Panc1 (cell line): ENCODE measurements around the gene SDK2. TPM values are rescaled to one million over a fixed set of nuclear protein-coding genes. Genes with fewer than 3 reads are reported as not detected.

Experiments
- ATAC-seq: fragments of 200-7000 bp; cut with Tn5 transposase; 2 replicates; pipeline ENCODE4 v1.9.1; 2020; ENCODE audit warnings: mild to moderate bottlenecking, moderate library complexity
- BruUV-seq: library from RNA; stranded (reverse); fragments of 400-500 nt; replicated peaks from 2 replicates; lab custom pipeline; 2021; lab: Mats Ljungman, UMichigan
- CTCF ChIA-PET: fragments of 300-600 bp; sonication (Branson Sonifier 250); formaldehyde crosslinking; loops from one replicate; lab custom pipeline; 2022; ENCODE audit warnings: antibody characterized with exemption; lab: Charles Lee
- POLR2A ChIA-PET: fragments of 300-600 bp; sonication (Branson Sonifier 250); formaldehyde crosslinking; loops from one replicate; lab custom pipeline; 2022; ENCODE audit warnings: antibody characterized with exemption; lab: Charles Lee
- DNase-seq: peaks from one replicate; pipeline ENCODE4 v3.0.0-alpha.2; 2010; ENCODE audit warnings: low read depth, low spot score
- H3K27ac ChIP-seq: 2 replicates; pipeline ENCODE4 v1.5.1; 2011; ENCODE audit warnings: mild to moderate bottlenecking, low read length, inconsistent platforms
- H3K27me3 ChIP-seq: fragments of 200-500 bp; sonication (Bioruptor generic); 2 replicates; pipeline ENCODE4 v1.6.0; 2014; ENCODE audit warnings: low read length, inconsistent platforms; ENCODE audit not compliant: control insufficient read depth, insufficient read depth
- H3K36me3 ChIP-seq: fragments of 200-500 bp; sonication (Bioruptor generic); 2 replicates; pipeline ENCODE4 v1.5.1; 2014; ENCODE audit warnings: inconsistent platforms, mild to moderate bottlenecking, low read length, moderate library complexity; ENCODE audit not compliant: control insufficient read depth, insufficient read depth
- H3K4me1 ChIP-seq: 2 replicates; pipeline ENCODE4 v1.5.1; 2011; ENCODE audit warnings: inconsistent platforms, mild to moderate bottlenecking, low read length, moderate library complexity; ENCODE audit not compliant: control insufficient read depth, insufficient read depth
- H3K4me3 ChIP-seq, 2 experiments: 2 replicates each; pipeline ENCODE4 v1.5.1; 2011 to 2012; ENCODE audit warnings: low read depth in 2 of 2, low read length in 2 of 2, mild to moderate bottlenecking in 2 of 2, inconsistent platforms in 1 of 2, moderate library complexity in 1 of 2
- H3K9me3 ChIP-seq: fragments of 200-500 bp; sonication (Bioruptor generic); 2 replicates; pipeline ENCODE4 v1.5.1; 2014; ENCODE audit warnings: low read depth, mild to moderate bottlenecking, inconsistent platforms, low read length, moderate library complexity; ENCODE audit not compliant: control insufficient read depth, insufficient read depth
- CTCF ChIP-seq: fragments of 450-650 bp; IDR thresholded peaks from 2 replicates; pipeline ENCODE4 v1.5.1; 2017; ENCODE audit warnings: mild to moderate bottlenecking
- POLR2AphosphoS5 ChIP-seq: IDR thresholded peaks from 2 replicates; pipeline ENCODE4 v1.6.1; 2012; ENCODE audit warnings: mild to moderate bottlenecking, low read depth, low read length, moderate library complexity
- REST ChIP-seq, 2 experiments: IDR thresholded peaks; 2 replicates each; pipeline ENCODE4 v1.6.1; 2011 to 2012; ENCODE audit warnings: low read depth in 2 of 2, control low read depth in 1 of 2, low read length in 1 of 2, mild to moderate bottlenecking in 1 of 2, moderate library complexity in 1 of 2; ENCODE audit not compliant: insufficient read depth in 1 of 2
- in situ Hi-C: cut with HindIII; loops from 2 replicates; pipeline ENCODE4 v1.10.0; 2016; ENCODE audit warnings: low sequenced_read_pairs, low pct_unique_long_range_greater_than_20kb
- intact Hi-C: fragments of 100-400 bp; cut with micrococcal nuclease; formaldehyde crosslinking; loops from one replicate; pipeline ENCODE4 v1.10.0; 2022; ENCODE audit not compliant: unreplicated experiment
- total RNA-seq: library from RNA; stranded (reverse); gene quantifications from one replicate; pipeline ENCODE4 v1.2.1, GENCODE V29; 2021; ENCODE audit not compliant: unreplicated experiment

SDK2 gene
- total RNA-seq, 1 experiment from 2014 or later: 0.41 TPM

- no peak overlapping the region for H3K27ac ChIP-seq
- no peaks in the 10 kb centered on the region for H3K36me3 ChIP-seq
- in situ Hi-C loops (no loop called here), intact Hi-C loops (no loop called here)
- ATAC-seq: no peak
- TF ChIP-seq CTCF (no peak), POLR2AphosphoS5 (no peak), REST (IDR thresholded peaks at IDR 0.05; ENCODE audit: insufficient read depth in 1 of 2, low read depth in 2 of 2, low read length in 1 of 2) (no peak)
- BruUV-seq: no TSS peak
- no peak for DNase-seq
- H3K27me3 ChIP-seq: peaks cover 8% of the 10 kb centered on the region
- no peak overlapping the region for H3K4me3 ChIP-seq
- ChIA-PET POLR2A (no interaction called here), CTCF (no interaction called here)
- no peaks in the 10 kb centered on the region for H3K9me3 ChIP-seq
- H3K4me1 ChIP-seq: no peaks in the 10 kb centered on the region
Measured at GRCh38 chr17:73545109-73546032, 98.9 kb downstream of the SDK2 start.

GRCh38 chr17:73544333-73544732, 99.9 kb downstream of the SDK2 start:
- Histone ChIP-seq H3K27me3 (peaks cover 8% of the 10 kb centered on the region), H3K36me3 (no peaks in the 10 kb centered on the region), H3K4me1 (no peaks in the 10 kb centered on the region), H3K27ac (no peak overlapping the region), H3K4me3 (no peak overlapping the region), H3K9me3 (no peaks in the 10 kb centered on the region)
- no TSS peak for BruUV-seq
- POLR2A ChIA-PET: no interaction called here
- in situ Hi-C loops (no loop called here), intact Hi-C loops (no loop called here)
- CTCF ChIA-PET: no interaction called here
- no peak for TF ChIP-seq CTCF
- ATAC-seq: no peak
- no peak for DNase-seq
